ENCODE measurements around the gene NBPF11.
"Not testable (repeated sequence)": the region's sequence is repeated elsewhere in the genome, so short reads cannot be mapped to it uniquely, and the experiment has no call there.

Gene NBPF11

DNA sequence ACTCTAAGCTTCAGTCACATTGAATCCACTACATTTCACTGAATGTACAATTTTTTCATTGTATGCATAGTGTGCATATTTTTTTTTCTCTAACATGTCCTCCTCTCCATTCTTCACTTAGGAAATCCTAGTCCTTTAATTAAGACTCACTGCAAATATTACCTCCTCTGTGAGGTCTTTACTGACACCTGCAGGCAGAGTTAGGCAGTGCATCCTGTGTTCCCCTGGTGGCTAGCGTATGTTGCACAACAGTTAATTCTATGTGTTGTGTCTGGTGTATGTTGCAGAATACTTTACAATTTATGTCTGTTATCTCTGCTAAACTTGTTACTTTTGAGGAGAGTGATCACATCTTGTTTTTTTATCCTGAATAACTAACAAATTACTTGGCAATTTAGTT, 70.9 kb downstream of the NBPF11 start:
- H3K4me3 ChIP-seq; H3K36me3 ChIP-seq; H3K4me1 ChIP-seq; H3K9me3 ChIP-seq; H3K27me3 ChIP-seq; intact Hi-C loops (cut with DNase I; ENCODE audit: low total_unique reads); H3K27ac ChIP-seq; DNase-seq: not testable (repeated sequence)

DNA sequence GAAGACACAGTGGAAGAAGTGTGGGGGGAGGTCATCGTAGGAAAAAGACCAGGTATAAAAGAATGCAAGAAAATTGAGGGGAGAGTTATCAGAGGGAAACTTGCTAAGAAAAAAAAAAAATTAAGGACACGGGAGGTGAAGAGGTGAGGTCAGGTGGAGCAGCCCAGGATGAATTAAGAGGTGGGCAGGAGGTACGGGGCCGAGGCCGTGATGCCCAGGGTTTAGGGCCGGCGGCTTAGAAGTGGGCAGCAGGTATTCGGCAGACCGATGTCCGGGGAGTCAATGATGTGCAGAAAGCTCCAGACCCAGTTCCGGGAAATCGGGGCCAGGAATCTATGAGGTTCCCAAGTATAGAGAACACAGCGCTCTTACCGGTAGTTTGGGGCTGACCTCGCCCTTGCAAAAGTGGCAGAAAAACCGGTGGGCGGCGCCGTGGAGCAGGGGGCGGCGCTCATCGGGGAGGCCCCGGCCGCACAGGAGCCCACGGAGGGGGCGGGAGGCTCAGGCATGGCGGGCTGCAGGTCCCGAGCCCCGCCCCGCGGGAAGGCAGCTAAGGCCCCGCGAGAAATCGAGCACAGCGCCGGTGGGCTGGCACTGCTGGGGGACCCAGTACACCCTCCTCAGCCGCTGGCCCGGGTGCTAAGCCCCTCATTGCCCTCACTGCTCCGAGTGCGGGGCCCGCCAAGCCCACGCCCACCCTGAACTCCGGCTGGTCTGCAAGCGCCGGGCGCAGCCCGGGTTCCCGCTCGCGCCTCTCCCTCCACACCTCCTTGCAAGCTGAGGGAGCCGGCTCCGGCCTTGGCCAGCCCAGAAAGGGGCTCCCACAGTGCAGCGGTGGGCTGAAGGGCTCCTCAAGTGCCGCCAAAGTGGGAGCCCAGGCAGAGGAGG, 73.2 kb downstream of the NBPF11 start:
- H3K9me3 ChIP-seq; DNase-seq; H3K36me3 ChIP-seq; H3K27me3 ChIP-seq; intact Hi-C loops (cut with DNase I; ENCODE audit: low total_unique reads); H3K4me3 ChIP-seq; H3K4me1 ChIP-seq; H3K27ac ChIP-seq: not testable (repeated sequence)

DNA sequence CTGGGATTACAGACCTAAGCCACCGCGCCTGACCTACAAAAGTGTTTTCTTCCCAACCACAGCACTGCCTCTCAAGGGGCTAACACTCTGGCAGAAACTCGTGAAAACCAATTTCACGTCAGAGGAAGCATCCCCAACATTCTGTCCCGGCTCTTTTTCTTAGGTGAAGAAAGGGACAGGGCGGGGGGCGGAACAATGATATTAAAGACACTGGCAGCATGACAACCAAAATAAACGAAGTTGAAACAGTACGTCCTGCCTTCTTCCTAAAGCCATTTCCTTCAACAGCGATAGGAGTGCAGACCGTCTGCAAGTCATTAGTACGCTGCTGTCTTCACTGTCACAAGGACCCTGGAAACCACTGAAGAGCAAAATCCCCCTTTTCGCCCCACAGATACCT, 74.0 kb downstream of the NBPF11 start:
- DNase-seq; H3K27ac ChIP-seq; intact Hi-C loops (cut with DNase I; ENCODE audit: low total_unique reads); H3K9me3 ChIP-seq; H3K4me1 ChIP-seq; H3K4me3 ChIP-seq; H3K27me3 ChIP-seq; H3K36me3 ChIP-seq: not testable (repeated sequence)

DNA sequence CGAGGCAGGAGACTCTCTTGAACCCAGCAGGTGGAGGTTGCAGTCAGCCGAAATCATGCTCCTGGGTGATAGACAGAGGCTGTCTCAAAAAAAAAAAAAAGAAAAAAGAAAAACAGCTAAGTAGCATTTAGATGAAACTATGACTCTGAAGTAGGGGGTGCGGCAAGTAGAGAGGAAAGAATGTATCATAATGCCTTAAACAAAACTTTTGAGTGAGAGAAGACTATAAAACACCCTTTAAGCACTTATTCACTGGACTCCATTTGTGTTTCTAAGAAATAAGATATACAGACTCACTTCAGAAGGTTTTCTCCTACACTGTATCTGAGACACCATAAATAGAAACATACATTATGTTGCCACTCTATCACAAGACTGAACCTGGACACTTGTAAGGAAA, 74.6 kb downstream of the NBPF11 start:
- H3K27me3 ChIP-seq; H3K9me3 ChIP-seq; H3K27ac ChIP-seq; H3K36me3 ChIP-seq; H3K4me1 ChIP-seq; intact Hi-C loops (cut with DNase I; ENCODE audit: low total_unique reads); DNase-seq; H3K4me3 ChIP-seq: not testable (repeated sequence)

DNA sequence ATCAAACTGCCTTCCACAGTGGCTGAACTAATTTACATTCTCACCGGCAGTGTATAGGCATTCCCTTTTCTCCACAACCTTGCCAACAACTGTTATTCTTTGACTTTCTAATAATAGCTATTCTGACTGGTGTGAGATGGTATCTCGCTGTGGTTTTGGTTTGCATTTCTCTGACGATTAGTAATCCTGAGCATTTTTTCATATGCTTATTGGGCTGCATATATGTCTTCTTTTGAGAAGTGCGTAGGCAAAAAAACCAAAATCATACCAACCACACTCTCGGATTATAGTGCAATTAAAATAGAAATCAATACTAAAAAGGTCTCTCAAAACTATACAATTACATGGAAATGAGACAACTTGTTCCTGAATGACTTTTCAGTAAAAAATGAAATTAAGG, 78.7 kb downstream of the NBPF11 start:
- H3K27ac ChIP-seq; H3K27me3 ChIP-seq; intact Hi-C loops (cut with DNase I; ENCODE audit: low total_unique reads); H3K36me3 ChIP-seq; H3K4me3 ChIP-seq; H3K9me3 ChIP-seq; DNase-seq; H3K4me1 ChIP-seq: not testable (repeated sequence)

DNA sequence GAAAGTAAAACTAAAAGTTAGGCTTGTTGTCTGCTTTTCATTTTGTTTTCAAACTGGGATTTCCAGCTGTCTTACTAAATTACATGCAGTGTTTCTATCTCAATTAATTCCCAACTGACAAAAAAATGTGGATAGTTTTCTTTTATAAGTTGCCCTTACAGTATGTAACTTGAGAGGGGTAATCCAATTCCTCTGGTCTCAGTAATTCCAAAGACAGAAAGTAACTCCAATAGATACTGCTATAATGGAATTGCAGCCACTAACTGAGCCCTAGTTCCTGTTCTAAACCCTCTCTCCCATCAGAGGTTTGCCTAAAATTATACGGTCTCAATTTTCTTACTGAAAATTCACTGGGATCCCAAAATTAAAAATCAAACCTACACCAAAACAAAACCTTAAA, 83.5 kb downstream of the NBPF11 start:
- H3K27me3 ChIP-seq; H3K9me3 ChIP-seq; H3K27ac ChIP-seq; intact Hi-C loops (cut with DNase I; ENCODE audit: low total_unique reads); DNase-seq; H3K4me1 ChIP-seq; H3K36me3 ChIP-seq; H3K4me3 ChIP-seq: not testable (repeated sequence)

DNA sequence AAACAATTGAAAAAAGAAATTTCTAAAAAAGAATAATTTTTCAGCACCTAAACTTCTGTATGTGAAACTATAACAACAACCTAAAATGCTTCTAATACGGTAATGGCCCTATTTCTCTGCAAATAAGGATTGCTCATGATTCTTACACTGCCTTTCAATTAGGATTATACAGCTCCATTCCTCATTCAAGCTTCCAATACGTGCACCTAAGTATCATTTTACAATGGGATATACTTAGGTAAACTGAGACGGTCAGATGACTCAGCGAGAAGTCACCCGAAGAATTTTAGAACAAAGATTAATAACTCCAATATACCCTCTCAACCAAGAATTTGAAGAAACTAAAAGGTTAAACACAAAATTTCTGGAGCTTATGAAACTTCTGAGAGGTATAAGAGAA, 83.9 kb downstream of the NBPF11 start:
- intact Hi-C loops (cut with DNase I; ENCODE audit: low total_unique reads); H3K4me3 ChIP-seq; H3K27ac ChIP-seq; H3K36me3 ChIP-seq; H3K4me1 ChIP-seq; DNase-seq; H3K9me3 ChIP-seq; H3K27me3 ChIP-seq: not testable (repeated sequence)

DNA sequence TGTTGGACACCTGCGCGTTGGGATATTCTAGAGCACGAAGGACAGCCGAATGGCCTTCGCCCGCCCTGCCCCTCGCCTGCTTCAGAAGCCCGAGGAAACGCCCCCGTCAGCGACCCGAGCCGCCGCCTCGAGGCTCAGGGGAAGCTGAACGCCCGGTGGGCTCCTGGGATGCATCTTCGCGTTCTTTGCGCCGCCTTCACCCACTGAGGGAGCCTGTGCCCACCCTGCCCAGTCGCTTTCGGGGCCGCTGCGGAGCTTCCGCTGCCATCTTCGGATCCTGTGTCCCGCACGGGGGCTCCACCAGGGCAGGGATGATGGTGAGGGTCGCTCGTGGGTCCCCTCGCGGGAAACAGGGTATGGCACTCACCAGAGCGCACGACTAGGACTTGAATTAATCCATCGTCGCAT, 91.8 kb downstream of the NBPF11 start:
- H3K36me3 ChIP-seq; H3K27me3 ChIP-seq; intact Hi-C loops (cut with DNase I; ENCODE audit: low total_unique reads); H3K9me3 ChIP-seq; DNase-seq; H3K4me1 ChIP-seq; H3K27ac ChIP-seq: not testable (repeated sequence)
- peak overlapping the region; percentile 44 to 50 for H3K4me3 ChIP-seq

DNA sequence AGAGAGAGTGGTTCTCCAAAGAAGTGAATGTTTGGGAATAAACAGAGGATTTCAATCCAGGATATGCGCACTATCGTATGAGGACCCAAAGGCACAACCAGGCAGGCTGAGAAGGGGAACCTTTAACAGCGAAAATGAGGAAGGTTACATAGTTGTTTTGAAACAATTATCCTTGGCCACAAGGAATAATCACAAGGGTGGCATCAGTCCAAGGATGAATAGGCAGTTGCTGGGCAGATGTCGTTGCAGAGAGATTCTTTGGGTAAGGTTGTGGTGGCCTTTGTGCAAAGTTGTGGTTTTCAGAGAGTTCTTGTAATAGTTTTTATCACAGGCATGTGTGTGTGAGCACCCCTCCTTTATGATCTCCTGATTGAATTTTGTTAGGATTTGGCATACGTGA, 94.7 kb downstream of the NBPF11 start:
- H3K4me3 ChIP-seq; H3K36me3 ChIP-seq; H3K9me3 ChIP-seq; H3K27me3 ChIP-seq; H3K4me1 ChIP-seq; intact Hi-C loops (cut with DNase I; ENCODE audit: low total_unique reads); H3K27ac ChIP-seq: not testable (repeated sequence)
- DNase-seq = peak in 1 of 2 donors; percentile 61

Data from tibial artery (tissue), 4 donors.